ENCODE measurements around the gene PGM2L1.

DNA sequence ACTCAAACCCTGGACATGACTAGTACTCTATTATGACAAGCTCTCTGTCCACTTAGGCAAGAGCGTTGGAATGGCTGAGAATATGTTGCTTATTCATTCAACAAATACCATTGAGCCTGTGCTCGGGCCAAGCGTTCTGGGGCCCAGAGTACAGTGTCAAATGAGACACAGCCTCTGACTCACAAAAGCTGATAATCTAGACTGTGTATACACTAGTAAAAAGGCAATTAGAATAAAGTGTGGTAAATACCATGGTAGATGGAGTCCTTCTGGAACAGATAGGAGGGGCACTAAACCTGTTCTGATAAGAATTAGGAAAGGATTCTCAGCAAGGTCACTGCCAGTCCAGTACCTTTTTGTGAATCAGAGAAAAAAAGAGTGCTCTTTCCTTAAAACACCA lies 44.4 kb upstream of the PGM2L1 start:
- TF ChIP-seq, protein P1, sequence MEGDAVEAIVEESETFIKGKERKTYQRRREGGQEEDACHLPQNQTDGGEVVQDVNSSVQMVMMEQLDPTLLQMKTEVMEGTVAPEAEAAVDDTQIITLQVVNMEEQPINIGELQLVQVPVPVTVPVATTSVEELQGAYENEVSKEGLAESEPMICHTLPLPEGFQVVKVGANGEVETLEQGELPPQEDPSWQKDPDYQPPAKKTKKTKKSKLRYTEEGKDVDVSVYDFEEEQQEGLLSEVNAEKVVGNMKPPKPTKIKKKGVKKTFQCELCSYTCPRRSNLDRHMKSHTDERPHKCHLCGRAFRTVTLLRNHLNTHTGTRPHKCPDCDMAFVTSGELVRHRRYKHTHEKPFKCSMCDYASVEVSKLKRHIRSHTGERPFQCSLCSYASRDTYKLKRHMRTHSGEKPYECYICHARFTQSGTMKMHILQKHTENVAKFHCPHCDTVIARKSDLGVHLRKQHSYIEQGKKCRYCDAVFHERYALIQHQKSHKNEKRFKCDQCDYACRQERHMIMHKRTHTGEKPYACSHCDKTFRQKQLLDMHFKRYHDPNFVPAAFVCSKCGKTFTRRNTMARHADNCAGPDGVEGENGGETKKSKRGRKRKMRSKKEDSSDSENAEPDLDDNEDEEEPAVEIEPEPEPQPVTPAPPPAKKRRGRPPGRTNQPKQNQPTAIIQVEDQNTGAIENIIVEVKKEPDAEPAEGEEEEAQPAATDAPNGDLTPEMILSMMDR (IDR thresholded peaks at IDR 0.05): no peak
- no peak for TF ChIP-seq EZH2 (IDR thresholded peaks at IDR 0.05; ENCODE audit: borderline replicate concordance, insufficient read depth, low read depth, low read length, poor library complexity, severe bottlenecking)

All from B cell (primary cell).